ENCODE measurements around the gene CEP152. TPM values are rescaled to one million over a fixed set of nuclear protein-coding genes. Genes with fewer than 3 reads are reported as not detected.

CEP152 gene
- total RNA-seq, 1 donor from 2014 or later = 191 TPM

GRCh38 chr15:48823237-48823636 is 12.4 kb upstream of the CEP152 start:
- Mint-ChIP-seq H3K36me3 (no peaks in the 10 kb centered on the region), H3K4me3 (no peak overlapping the region), H3K4me1 (peaks cover 7% of the 10 kb centered on the region), H3K9me3 (peaks cover 3% of the 10 kb centered on the region), H3K27ac (no peak overlapping the region), H3K27me3 (ENCODE audit: insufficient read depth, low read depth) (no peaks in the 10 kb centered on the region)
- H3K4me2 ChIP-seq = peak overlapping the region; percentile 43
- no peak for TF ChIP-seq EZH2 (IDR thresholded peaks at IDR 0.05)
- TF ChIP-seq CTCF (IDR thresholded peaks at IDR 0.05) = no peak
- no peak for TF ChIP-seq EZH2phosphoT487 (IDR thresholded peaks at IDR 0.05)
- H3K4me3 ChIP-seq = no peak overlapping the region
- peaks cover 11% of the 10 kb centered on the region for H3F3A ChIP-seq (ENCODE audit: low read depth)
- no peaks in the 10 kb centered on the region for H3K36me3 ChIP-seq
- peak overlapping the region; percentile 21 for H3K27ac ChIP-seq
- H3K79me2 ChIP-seq (ENCODE audit: low read depth) = no peaks in the 10 kb centered on the region
- H3K9me3 ChIP-seq (ENCODE audit: low read depth) = no peaks in the 10 kb centered on the region
- H2AFZ ChIP-seq (replicated peaks) = peak overlapping the region; percentile 77
- no peaks in the 10 kb centered on the region for H3K27me3 ChIP-seq
- H3K4me1 ChIP-seq = peaks cover 14% of the 10 kb centered on the region
- DNase-seq (ENCODE audit: low spot score) = peak; percentile 56
- no peaks in the 10 kb centered on the region for H4K20me1 ChIP-seq (ENCODE audit: low read depth)
- no peak overlapping the region for H3K9ac ChIP-seq

- Mint-ChIP-seq H3K27ac (no peak overlapping the region), H3K9me3 (no peaks in the 10 kb centered on the region), H3K4me1 (peaks cover 9% of the 10 kb centered on the region), H3K4me3 (no peak overlapping the region), H3K27me3 (ENCODE audit: insufficient read depth, low read depth) (peaks cover 2% of the 10 kb centered on the region), H3K36me3 (no peaks in the 10 kb centered on the region)
- Histone ChIP-seq H3K4me2 (no peak overlapping the region), H3K27me3 (no peaks in the 10 kb centered on the region), H3K4me1 (peaks cover 12% of the 10 kb centered on the region), H3K9ac (no peak overlapping the region), H3K36me3 (no peaks in the 10 kb centered on the region), H3F3A (ENCODE audit: low read depth) (no peaks in the 10 kb centered on the region), H3K9me3 (ENCODE audit: low read depth) (no peaks in the 10 kb centered on the region), H3K79me2 (ENCODE audit: low read depth) (peaks cover 13% of the 10 kb centered on the region), H4K20me1 (ENCODE audit: low read depth) (no peaks in the 10 kb centered on the region), H2AFZ (replicated peaks) (no peak overlapping the region), H3K27ac (no peak overlapping the region), H3K4me3 (no peak overlapping the region)
- no peak for DNase-seq (ENCODE audit: low spot score)
- no peak for TF ChIP-seq EZH2phosphoT487 (IDR thresholded peaks at IDR 0.05)
- TF ChIP-seq EZH2 (IDR thresholded peaks at IDR 0.05) = no peak
- TF ChIP-seq CTCF (IDR thresholded peaks at IDR 0.05) = no peak
These were observed 3.4 kb upstream of the CEP152 start for GRCh38 chr15:48814286-48814685.

- peaks cover 39% of the 10 kb centered on the region for H3K79me2 ChIP-seq (ENCODE audit: low read depth)
- no peaks in the 10 kb centered on the region for H3K9me3 ChIP-seq (ENCODE audit: low read depth)
- peaks cover 12% of the 10 kb centered on the region for H3K4me1 Mint-ChIP-seq
- H3K9ac ChIP-seq = no peak overlapping the region
- no peaks in the 10 kb centered on the region for H3K9me3 Mint-ChIP-seq
- no peaks in the 10 kb centered on the region for H3K36me3 Mint-ChIP-seq
- no peak overlapping the region for H3K27ac ChIP-seq
- no peak overlapping the region for H3K27ac Mint-ChIP-seq
- no peaks in the 10 kb centered on the region for H4K20me1 ChIP-seq (ENCODE audit: low read depth)
- TF ChIP-seq CTCF (IDR thresholded peaks at IDR 0.05) (peak; percentile 28), EZH2 (IDR thresholded peaks at IDR 0.05) (no peak)
- H3K27me3 Mint-ChIP-seq (ENCODE audit: insufficient read depth, low read depth) = peaks cover 2% of the 10 kb centered on the region
- H3K4me3 ChIP-seq = peak overlapping the region; percentile 71
- no peaks in the 10 kb centered on the region for H3K27me3 ChIP-seq
- H3K4me3 Mint-ChIP-seq = peak overlapping the region; percentile 95
- no peaks in the 10 kb centered on the region for H3F3A ChIP-seq (ENCODE audit: low read depth)
- DNase-seq (ENCODE audit: low spot score) = peak; percentile 31
- H3K4me1 ChIP-seq = peaks cover 12% of the 10 kb centered on the region
- H2AFZ ChIP-seq (replicated peaks) = peak overlapping the region; percentile 91
- peak overlapping the region; percentile 83 for H3K4me2 ChIP-seq
- H3K36me3 ChIP-seq = no peaks in the 10 kb centered on the region
These were observed 573 bp upstream of the CEP152 start for GRCh38 chr15:48811325-48811958.

All from neural progenitor cell (in vitro differentiated cells).